SHP77 treated with DMSO at 0.1 percent for 48 hours (cell line): ENCODE data around the gene MYOM1.
"Not testable (repeated sequence)": the region's sequence is repeated elsewhere in the genome, so short reads cannot be mapped to it uniquely, and the experiment has no call there.

Experiments
- DNase-seq: peaks from one replicate; lab custom pipeline; 2025; lab: John Stamatoyannopoulos, UW

The MYOM1 gene

DNA sequence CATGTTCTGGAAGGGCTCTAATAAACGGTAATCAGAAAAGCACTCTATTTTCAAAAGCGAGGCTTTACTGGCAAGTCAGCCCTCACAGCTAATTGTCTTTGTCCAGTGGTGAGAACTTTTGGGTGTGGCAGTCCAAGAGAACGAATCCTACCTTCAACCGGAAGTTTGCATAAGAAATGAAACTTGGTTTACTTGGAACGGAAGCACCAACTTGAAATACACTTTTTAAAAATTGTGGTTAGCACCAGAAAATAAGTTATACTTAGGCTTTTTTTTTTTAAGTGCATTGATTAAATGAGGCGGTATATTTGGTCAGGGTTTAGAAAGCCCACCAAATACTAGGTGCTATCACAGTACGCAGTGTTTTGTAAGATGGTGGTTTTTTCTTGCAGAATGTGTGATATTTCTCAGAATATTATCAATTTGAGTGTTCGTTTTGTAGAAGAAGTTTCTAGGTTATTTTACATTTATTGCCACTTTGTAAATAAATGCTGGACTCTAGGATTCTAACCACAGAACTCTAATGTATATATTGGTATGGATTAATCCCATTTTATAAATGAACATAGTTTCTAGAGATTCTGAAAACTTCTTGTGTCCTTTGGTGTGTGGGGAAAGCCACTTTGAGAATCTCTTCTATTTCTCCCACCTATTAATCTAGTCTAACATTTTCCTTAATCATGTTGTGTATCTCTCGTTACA, 29.0 kb upstream of the MYOM1 start:
- no peak for DNase-seq

GRCh38 chr18:3248062-3248657, 28.4 kb upstream of the MYOM1 start:
- no peak for DNase-seq

GRCh38 chr18:3247240-3248061, 27.7 kb upstream of the MYOM1 start, which contains the start of gene MYL12A:
MYL12A (plus strand) TSS chr18:3247801; CDS start chr18:3253248, 5,447 bp downstream.
- peak; percentile 93 for DNase-seq

GRCh38 chr18:3246635-3247239, 27.0 kb upstream of the MYOM1 start:
- DNase-seq, result no peak

DNA sequence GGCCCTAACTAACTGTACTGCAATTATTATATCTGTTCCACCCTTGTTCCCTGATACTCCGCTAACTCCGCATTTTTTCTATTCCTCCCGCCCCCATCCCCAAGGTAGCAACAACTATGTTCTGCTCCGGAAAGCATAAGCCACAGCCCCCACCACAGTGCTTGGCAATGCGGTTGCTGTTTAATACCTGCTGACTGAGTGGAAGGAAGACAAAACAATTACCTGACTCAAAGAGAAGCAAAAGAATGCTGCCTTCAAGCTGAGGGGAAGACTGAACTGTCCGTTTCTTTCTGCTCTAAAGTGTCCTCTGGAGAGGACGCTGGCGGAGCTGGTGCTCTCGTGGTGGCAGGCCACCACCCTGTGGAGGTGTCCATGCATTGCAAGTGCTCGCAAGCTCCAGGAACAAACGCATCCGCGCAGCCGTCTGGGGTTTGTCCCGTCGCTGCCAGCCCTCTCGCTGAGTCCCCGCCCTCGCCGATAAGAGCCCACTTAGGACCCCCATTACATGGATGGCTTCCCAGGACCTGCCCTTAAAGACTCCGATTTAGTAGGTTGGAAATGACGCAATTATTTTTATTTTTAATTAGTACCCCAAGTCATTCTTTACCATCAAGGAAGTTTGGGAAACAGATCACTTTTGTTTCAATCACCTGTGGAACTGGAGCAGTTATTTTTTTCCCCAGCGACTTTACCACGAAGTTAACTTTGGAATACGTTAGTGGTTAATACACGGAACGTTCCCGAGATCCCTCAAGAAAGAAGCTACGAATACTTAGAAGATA, 26.3 kb upstream of the MYOM1 start:
- DNase-seq, result peak; percentile 76

DNA sequence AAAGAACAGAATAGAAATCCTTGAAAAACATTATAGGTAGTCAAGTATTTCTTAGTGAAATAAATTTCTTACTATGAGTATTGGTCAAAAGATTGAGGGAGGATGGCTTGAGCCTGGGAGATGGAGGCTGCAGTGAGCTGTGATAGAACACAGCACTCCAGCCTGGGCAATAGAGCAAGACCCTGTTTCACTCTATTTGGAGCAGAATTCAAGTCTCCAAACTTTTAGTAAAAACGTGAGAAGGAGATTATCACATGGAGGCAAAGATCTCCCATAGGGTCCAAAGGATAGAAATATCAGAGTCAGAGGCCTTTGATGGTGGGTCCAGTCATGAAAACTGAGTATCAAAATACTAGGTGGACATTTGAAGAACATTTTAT, 25.4 kb upstream of the MYOM1 start:
- DNase-seq, result no peak

- no peak for DNase-seq
These were observed 19.0 kb upstream of the MYOM1 start for GRCh38 chr18:3238742-3239141.

DNA sequence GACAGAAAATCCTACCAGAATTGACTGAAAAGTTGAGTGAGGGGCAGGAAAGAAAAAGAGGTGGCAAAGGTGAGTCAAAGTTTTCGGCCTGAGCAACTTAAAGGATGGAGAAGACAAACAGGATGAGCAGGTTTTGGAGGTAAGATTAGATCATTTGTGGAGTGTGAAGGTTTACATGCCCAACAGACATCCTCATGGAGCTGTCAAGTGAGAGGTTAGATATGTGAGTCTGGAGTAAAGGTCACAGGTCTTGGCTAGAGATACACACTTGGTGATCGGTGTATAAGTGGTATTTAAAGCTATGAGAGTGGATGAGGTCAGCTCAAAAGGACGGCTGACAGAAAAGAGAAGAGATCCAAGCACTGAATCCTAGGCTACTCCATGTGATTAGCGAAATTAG, 16.7 kb upstream of the MYOM1 start:
- DNase-seq, result no peak

- no peak for DNase-seq
These were observed 16.1 kb upstream of the MYOM1 start for GRCh38 chr18:3235846-3236245.

DNA sequence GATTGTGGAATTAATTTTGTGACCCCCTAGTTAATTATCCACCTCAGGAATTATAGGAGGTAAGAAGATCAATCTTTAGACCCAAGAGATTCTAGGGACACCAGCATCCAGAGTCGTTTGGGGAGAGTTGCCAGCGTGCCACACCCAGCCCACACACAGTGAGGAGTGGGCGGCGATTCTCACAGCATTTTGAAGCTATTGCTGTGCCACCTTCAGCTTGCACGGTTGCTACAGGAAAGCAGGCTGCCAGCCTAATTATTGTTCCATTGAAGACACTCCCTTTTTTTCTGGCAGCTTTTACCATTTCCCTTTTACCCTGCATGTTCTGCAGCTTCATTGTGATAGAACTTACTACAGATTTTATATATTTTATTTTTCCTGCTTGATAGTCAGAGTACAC, 14.7 kb upstream of the MYOM1 start:
- DNase-seq, result no peak

GRCh38 chr18:3233433-3234168, 13.8 kb upstream of the MYOM1 start:
- DNase-seq, result no peak

- DNase-seq, result no peak
These were observed 13.2 kb upstream of the MYOM1 start for GRCh38 chr18:3233004-3233403.

DNA sequence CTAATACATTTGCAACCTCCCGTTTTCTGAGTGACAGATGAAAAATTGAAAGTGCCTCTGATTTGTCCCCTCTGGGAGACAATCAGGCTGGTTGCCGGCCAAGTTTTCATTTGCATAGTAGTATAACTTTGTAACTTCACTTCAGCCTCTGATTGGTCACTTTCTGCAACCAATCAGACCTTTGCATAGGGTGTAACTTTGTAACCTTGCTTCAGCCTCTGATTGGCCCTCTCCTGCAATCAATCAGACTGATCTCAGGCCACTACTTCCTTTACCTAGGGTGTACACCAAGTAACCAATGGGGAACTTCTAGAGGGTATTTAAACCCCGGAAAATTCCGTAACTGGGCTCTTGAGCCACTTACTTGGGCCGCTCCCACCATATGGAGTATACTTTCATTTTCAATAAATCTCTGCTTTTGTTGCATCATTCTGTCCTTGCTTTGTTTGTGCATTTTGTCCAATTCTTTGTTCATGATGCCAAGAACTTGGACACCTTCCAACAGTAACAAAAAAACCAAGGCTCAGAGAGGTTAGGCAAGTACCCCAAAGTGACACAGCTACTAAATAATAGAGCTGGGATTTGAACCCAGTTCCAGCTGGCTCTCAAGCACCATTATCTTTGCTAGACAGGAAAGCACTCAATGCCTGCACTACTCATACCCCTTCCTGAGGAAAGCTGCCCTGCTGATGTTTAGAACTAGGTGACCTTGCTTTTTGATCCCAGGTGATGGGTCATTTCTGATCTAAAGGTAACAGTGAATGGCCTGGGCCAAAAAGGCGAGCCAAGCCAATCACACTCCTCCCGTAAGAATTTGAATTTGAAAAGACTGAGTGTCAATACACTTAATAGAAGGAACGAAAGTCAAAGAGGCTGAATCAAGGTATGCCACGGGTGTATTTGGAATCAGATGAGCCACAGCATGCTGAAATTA, 10.9 kb upstream of the MYOM1 start:
- no peak for DNase-seq

- DNase-seq, result no peak
These were observed 6.3 kb upstream of the MYOM1 start for GRCh38 chr18:3226048-3226447.

GRCh38 chr18:3225588-3225987, 5.8 kb upstream of the MYOM1 start:
- DNase-seq, result no peak

- DNase-seq, result no peak
These were observed 4.5 kb upstream of the MYOM1 start for GRCh38 chr18:3224223-3224622.

GRCh38 chr18:3223356-3223755, 3.6 kb upstream of the MYOM1 start:
- no peak for DNase-seq

- DNase-seq, result no peak
These were observed 1.7 kb upstream of the MYOM1 start for GRCh38 chr18:3221496-3221895.

DNA sequence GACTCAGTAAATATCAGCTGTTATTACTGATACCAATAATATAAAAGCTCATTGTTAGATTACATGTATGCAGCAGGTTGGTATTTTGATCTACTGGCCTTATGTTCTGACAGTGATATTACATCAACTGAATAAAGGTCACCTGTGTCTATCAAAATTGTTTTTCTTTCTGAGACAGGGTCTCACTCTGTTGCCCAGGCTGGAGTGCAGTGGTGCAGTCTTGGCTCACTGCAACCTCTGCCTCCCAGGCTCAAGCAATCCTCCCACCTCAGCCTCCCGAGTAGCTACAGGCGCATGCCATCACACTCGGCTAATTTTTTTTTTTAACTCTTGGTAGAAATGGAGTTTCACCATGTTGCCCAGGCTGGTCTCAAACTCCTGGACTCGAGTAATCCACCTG, 1.1 kb upstream of the MYOM1 start:
- not testable (repeated sequence) for DNase-seq

GRCh38 chr18:3219241-3219630, 532 bp downstream of the MYOM1 start:
- DNase-seq, result no peak
